Erythroblast (primary cell): ENCODE data around the gene ADAM12.

Experiments used
- DNase-seq, 2 experiments: peaks; one replicate each; lab custom pipeline; 2025; lab: John Stamatoyannopoulos, UW
- GATA1 ChIP-seq: IDR thresholded peaks from 2 replicates; pipeline ENCODE4 v1.6.1; 2011; ENCODE audit warnings: low read depth, mild to moderate bottlenecking, control low read depth, low read length, moderate library complexity
- POLR2A ChIP-seq: IDR thresholded peaks from 2 replicates; pipeline ENCODE4 v1.6.1; 2011; ENCODE audit warnings: mild to moderate bottlenecking, low read length

Gene ADAM12

GRCh38 chr10:126302476-126302756 is 85.9 kb downstream of the ADAM12 start:
- TF ChIP-seq POLR2A (no peak), GATA1 (no peak)
- DNase-seq, result no peak

DNA sequence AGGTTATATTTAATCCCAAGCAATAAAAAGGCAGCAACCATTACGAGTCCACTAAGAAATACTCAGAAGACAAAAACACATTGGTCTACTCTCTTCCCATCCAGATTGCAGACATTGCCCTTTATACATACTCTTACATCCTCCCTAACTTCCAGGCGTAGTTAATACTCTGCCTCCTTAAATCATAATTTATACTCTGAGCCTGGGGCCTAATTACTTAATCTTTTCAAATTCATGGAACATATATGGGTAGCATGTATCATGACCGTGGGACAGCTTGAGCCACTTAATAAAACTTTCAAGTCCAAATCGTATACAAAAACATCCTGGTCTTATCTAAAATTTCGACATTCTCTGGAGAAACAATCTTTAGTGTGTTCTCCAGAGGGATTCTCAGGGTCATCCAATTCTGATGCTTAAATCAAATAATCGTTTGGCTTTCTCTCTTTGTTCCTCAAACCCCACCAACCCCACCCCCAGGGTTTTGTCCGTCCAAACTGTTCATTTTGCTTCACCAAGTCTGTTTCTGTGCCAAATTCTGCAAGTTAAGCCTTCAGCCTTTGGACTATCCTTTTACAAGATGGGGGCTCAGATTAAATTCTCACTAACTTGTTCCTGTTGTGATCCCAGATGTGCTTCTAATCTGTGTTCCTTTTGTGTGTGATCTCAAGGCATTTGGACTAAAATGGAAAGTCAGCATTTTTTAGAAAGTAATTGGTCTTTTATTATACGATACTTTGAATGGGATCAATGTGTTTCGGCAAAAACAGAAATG is 86.4 kb downstream of the ADAM12 start:
- no peak for TF ChIP-seq POLR2A
- no peak for TF ChIP-seq GATA1

GRCh38 chr10:126294451-126294850 is 93.8 kb downstream of the ADAM12 start:
- no peak for DNase-seq
- TF ChIP-seq GATA1 (no peak), POLR2A (no peak)

More for the DNA sequence above, 86.4 kb downstream of the ADAM12 start:
- no peak for DNase-seq

GRCh38 chr10:126290232-126290631 is 98.0 kb downstream of the ADAM12 start:
- DNase-seq, result no peak
- TF ChIP-seq POLR2A (no peak), GATA1 (no peak)

- DNase-seq, result no peak
- no peak for TF ChIP-seq GATA1
- no peak for TF ChIP-seq POLR2A
Measured at GRCh38 chr10:126288547-126289493, 99.5 kb downstream of the ADAM12 start.

DNA sequence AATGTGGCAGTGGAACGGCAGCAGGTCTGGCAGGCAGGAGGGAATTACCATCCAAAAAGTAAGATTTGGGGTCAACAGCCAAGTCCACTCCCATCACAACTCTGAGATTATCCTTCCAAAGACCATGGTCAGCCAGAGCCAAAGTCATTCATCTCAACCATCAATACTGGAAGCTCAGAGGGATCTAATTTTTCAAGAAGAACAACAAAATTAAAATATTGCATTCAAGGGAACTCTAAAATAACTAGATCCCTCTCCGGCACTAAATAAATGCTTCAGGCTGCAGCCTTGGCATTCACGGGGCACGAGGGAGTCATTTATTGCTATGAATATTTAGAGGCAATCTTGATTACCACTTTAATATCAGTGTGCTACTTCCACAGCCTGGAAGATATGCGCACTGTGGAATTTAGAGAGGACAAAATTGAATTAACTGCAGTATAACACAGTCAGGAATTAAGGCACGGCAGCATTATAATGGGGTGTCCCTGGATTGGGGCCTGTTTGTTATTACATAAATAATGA is 102.0 kb downstream of the ADAM12 start:
- no peak for DNase-seq
- no peak for TF ChIP-seq POLR2A
- no peak for TF ChIP-seq GATA1

GRCh38 chr10:126283307-126283706 is 105.0 kb downstream of the ADAM12 start:
- no peak for TF ChIP-seq GATA1
- no peak for TF ChIP-seq POLR2A
- no peak for DNase-seq

DNA sequence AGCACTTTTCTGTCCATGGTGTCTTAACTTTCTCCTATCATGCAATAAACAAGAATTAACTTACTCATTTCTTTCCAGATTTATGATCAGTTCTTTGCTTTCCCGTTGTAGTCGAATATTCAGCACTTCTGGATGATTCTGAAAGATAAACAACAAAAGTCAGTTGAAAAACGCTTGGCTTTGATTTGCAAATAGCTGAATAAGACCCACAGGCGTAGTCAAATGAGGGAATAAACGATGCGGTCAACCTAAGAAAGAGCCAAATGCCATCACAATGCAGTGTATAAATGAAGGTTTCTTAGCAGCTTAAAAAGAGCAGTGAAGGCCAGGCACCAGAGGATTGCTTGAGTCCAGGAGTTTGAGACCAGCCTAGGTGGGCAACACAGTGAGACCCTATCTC is 109.4 kb downstream of the ADAM12 start:
- DNase-seq, result no peak
- TF ChIP-seq POLR2A, result no peak
- TF ChIP-seq GATA1, result no peak

DNA sequence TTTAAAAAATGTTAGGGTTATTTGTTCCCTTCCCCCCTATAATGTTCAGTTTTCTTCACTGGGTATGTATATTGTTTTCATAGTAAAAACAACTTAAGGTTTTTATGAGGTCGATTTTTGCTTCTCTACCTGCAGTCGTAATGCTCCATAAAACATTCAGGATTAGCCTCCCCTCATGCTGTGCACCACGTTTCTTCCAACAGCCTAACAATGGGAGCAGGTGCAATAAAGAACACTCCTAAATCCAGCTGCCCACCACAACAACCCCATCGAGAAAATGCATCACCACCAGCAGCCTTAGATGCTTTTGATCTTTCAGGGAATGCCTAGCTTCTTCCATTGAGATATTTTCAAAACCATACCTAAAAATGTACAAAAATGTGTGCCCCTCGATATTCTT is 111.1 kb downstream of the ADAM12 start:
- TF ChIP-seq POLR2A (no peak), GATA1 (no peak)

DNA sequence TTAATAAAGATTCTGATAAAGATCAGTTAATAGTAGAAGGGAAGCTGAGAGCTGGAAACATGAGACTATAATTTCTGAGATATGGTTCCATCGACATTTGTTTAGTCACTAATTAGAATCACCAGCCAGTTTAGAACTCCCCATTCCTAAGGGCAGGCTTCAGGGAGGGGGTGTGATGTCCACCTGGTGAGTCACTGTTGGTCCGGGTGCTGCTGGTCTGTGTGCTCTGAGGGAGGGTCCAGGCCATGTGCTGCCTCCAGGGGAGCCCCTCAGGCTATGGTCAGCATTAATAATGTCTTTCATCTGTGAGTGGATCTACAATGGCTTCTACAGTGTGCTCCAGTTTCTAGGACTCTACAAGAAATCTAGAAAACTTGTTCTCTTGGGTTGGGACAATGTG is 115.8 kb downstream of the ADAM12 start:
- no peak for TF ChIP-seq GATA1
- no peak for TF ChIP-seq POLR2A
- no peak for DNase-seq

More for the DNA sequence above, 111.1 kb downstream of the ADAM12 start:
- no peak for DNase-seq

DNA sequence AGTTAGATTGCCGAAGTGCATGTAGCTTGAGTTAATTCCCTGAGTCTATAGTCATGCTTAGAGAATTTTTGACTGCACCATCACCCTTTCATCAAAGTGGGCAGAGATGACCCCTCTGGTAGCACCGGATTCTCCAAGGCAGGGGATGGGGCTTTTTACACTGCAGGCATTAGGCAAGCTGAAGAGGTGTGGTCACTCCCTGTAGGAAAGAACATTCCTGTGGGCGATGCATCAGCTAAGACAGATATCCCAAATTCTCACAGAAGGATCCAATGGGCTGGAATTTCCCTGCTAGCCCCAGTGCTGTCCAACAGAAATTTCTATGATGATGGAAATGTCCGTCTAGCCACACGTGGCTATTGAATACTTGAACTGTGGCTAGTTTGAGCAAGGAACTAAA is 118.2 kb downstream of the ADAM12 start:
- no peak for DNase-seq
- TF ChIP-seq POLR2A (no peak), GATA1 (no peak)

DNA sequence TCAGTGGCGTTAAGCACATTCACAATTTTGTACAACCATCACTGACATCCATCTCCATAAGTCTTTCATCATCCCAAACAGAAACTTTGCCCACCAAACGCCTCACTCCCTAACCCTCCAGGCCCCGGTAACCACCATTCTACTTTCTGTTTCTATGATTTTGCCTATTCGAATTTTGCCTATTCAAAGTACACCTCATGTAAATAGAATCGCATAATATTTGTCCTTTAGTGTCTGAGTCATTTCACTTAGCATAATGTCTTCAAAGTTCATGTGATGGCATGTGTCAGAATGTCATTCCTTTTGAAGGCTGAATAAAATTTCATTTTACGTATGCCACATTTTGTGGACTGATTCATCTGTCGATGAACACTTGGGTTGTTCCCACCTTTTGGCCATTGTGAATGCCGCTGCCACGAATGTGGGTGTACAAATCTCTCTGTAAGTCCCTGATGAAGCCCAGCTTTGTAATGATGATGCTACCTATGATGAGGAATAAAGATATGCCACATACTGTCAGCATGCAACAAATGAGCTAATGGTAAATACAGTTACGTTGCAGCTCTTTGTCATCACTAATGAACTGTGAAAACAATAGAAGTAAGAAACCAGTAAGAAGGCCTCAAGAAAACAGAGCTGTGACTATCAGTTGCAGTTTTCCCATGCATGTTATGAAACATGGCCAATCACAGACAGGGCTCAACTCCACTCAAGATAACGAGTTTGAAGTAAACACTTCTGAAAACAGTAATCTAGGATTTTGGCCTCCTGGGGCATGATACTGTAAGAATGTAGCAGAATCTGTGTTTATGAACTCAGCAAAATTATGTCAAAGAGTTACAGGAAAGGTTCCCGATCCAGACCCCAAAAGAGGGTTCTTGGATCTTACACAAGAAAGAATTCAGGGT is 120.0 kb downstream of the ADAM12 start:
- DNase-seq, result no peak
- no peak for TF ChIP-seq POLR2A
- no peak for TF ChIP-seq GATA1
